Gastrocnemius medialis (tissue), 4 donors: ENCODE data around the gene KLHL18. TPM values are rescaled to one million over a fixed set of nuclear protein-coding genes. Genes with fewer than 3 reads are reported as not detected.
"Not testable (repeated sequence)": the region's sequence is repeated elsewhere in the genome, so short reads cannot be mapped to it uniquely, and the experiment has no call there.

Experiments
- ATAC-seq, 2 donors: fragments of 150-250 bp; one replicate each; pipeline ENCODE4 v1.9.1; 2016
- DNase-seq, 2 donors: peaks; one replicate each; pipeline ENCODE4 v3.0.0-alpha.2; 2019
- H3K27ac ChIP-seq, 4 donors: fragments of 200-600 bp; sonication (generic); 1 replicate in 1 of 4; 2 replicates in 3 of 4; pipeline ENCODE4 v1.5.1; 2016 to 2018; ENCODE audit warnings: mild to moderate bottlenecking in 2 of 4, moderate library complexity in 1 of 4
- H3K27me3 ChIP-seq, 3 donors: fragments of 200-600 bp; sonication (generic) in 2 of 3; 1 replicate in 1 of 3; 2 replicates in 2 of 3; pipeline versions ENCODE4 v1.5.1 to v1.6.0; 2016 to 2019; ENCODE audit warnings: mild to moderate bottlenecking in 1 of 3, moderate library complexity in 1 of 3
- H3K36me3 ChIP-seq, 2 donors: fragments of 200-600 bp; sonication (generic) in 1 of 2; one replicate each; pipeline ENCODE4 v1.5.1; 2017 to 2018
- H3K4me1 ChIP-seq, 2 donors: fragments of 200-600 bp; sonication (generic) in 1 of 2; one replicate each; pipeline ENCODE4 v1.5.1; 2016 to 2017; ENCODE audit warnings: mild to moderate bottlenecking in 2 of 2
- H3K4me3 ChIP-seq, 4 donors: fragments of 200-600 bp; sonication (generic) in 3 of 4; 1 replicate in 1 of 4; 2 replicates in 3 of 4; pipeline ENCODE4 v1.5.1; 2016 to 2019; ENCODE audit warnings: mild to moderate bottlenecking in 2 of 4
- H3K9me3 ChIP-seq, 3 donors: fragments of 200-600 bp; sonication (generic) in 2 of 3; 1 replicate in 1 of 3; 2 replicates in 2 of 3; pipeline ENCODE4 v1.5.1; 2016 to 2019
- CTCF ChIP-seq, 5 experiments: fragments of 450-650 bp in 3 of 5; fragments of 200-600 bp in 2 of 5; sonication (generic) in 2 of 5; IDR thresholded peaks in 4 of 5; conservative IDR thresholded peaks in 1 of 5; 1 replicate in 4 of 5; 2 replicates in 1 of 5; pipeline ENCODE4 v1.5.1; 2016 to 2019; ENCODE audit warnings: antibody characterized with exemption in 5 of 5, mild to moderate bottlenecking in 3 of 5, moderate library complexity in 3 of 5
- POLR2A ChIP-seq, 2 donors: fragments of 450-650 bp; IDR thresholded peaks; one replicate each; pipeline ENCODE4 v1.6.1; 2017; ENCODE audit warnings: antibody characterized with exemption in 2 of 2, mild to moderate bottlenecking in 2 of 2, moderate library complexity in 2 of 2
- in situ Hi-C, 4 donors: fragments of 200-750 bp; cut with MboI; loops; one replicate each; pipeline versions ENCODE4 v1.15.0 to v1.8.0; 2017; ENCODE audit warnings: low sequenced_read_pairs in 4 of 4
- intact Hi-C: fragments of 100-400 bp; cut with DNase I; formaldehyde crosslinking; loops from one replicate; pipeline ENCODE4 v1.15.1; 2023; ENCODE audit warnings: low total_unique reads
- total RNA-seq, 4 donors: library from RNA; depleted of rRNA; stranded (reverse); fragments of >200 nt; gene quantifications; one replicate each; pipeline versions ENCODE4 v1.1.0 to v1.2.3, GENCODE V29; 2016

Gene KLHL18
- total RNA-seq, 4 donors from 2014 or later = 19.0 to 26.3 (median 22.4) TPM

- Histone ChIP-seq H3K4me3 (no peak overlapping the region), H3K27ac (peak overlapping the region in 1 of 4 donors; percentile 10)
- peak; percentile 14 to 27 for DNase-seq
These were observed 32.4 kb downstream of the KLHL18 start for GRCh38 chr3:47315069-47315647.

GRCh38 chr3:47316151-47316550, 33.4 kb downstream of the KLHL18 start:
- ATAC-seq (peak; percentile 82), DNase-seq (peak; percentile 24 to 51)
- in situ Hi-C loops = loop anchor here in 2 of 4 donors (25.0 kb wide), 1 partner anchor 604 kb away; the partner anchor contains the start of genes PRSS50 (in 2 of the 2) and TMIE (in 2 of the 2)
- H3K36me3 ChIP-seq, H3K27me3 ChIP-seq, H3K4me3 ChIP-seq, intact Hi-C loops, H3K9me3 ChIP-seq: not testable (repeated sequence)
- Histone ChIP-seq H3K27ac (peak overlapping the region in 1 of 4 donors; percentile 1), H3K4me1 (peaks cover 13 to 28% of the 10 kb centered on the region in 2 donors)

More at GRCh38 chr3:47315069-47315647, 32.4 kb downstream of the KLHL18 start:
- intact Hi-C loops (no loop called here), in situ Hi-C loops (loop anchor here in 2 of 4 donors (25.0 kb wide), 1 partner anchor 603 kb away; the partner anchor contains the start of genes PRSS50 (in 2 of the 2) and TMIE (in 2 of the 2))
- Histone ChIP-seq H3K4me1 (peaks cover 13 to 28% of the 10 kb centered on the region in 2 donors), H3K36me3 (no peaks in the 10 kb centered on the region), H3K27me3 (no peaks in the 10 kb centered on the region), H3K9me3 (no peaks in the 10 kb centered on the region)
- no peak for ATAC-seq
- TF ChIP-seq POLR2A (IDR thresholded peaks at IDR 0.05) = no peak
- no peak for TF ChIP-seq CTCF (IDR thresholded peaks at IDR 0.05 in 4 of 5, conservative IDR thresholded peaks at IDR 0.05 in 1 of 5)

GRCh38 chr3:47318916-47319315, 36.2 kb downstream of the KLHL18 start:
- Histone ChIP-seq H3K4me1 (peaks cover 13 to 28% of the 10 kb centered on the region in 2 donors), H3K4me3 (no peak overlapping the region), H3K36me3 (peaks cover 0 to 30% of the 10 kb centered on the region in 2 donors), H3K9me3 (no peaks in the 10 kb centered on the region), H3K27me3 (no peaks in the 10 kb centered on the region), H3K27ac (no peak overlapping the region)
- in situ Hi-C loops = loop anchor here in 2 of 4 donors (25.0 kb wide), 1 partner anchor 607 kb away; the partner anchor contains the start of genes PRSS50 (in 2 of the 2) and TMIE (in 2 of the 2)
- intact Hi-C loops = no loop called here
- DNase-seq (no peak), ATAC-seq (no peak)
- TF ChIP-seq POLR2A (IDR thresholded peaks at IDR 0.05) = no peak
- no peak for TF ChIP-seq CTCF (IDR thresholded peaks at IDR 0.05 in 4 of 5, conservative IDR thresholded peaks at IDR 0.05 in 1 of 5)

- Histone ChIP-seq H3K36me3 (peaks cover 0 to 31% of the 10 kb centered on the region in 2 donors), H3K4me1 (peaks cover 5 to 19% of the 10 kb centered on the region in 2 donors), H3K4me3 (no peak overlapping the region), H3K27ac (no peak overlapping the region), H3K9me3 (no peaks in the 10 kb centered on the region), H3K27me3 (no peaks in the 10 kb centered on the region)
- in situ Hi-C loops (loop anchor here (10.0 to 25.0 kb wide), 3 partner anchors 65 to 608 kb away; partner anchors contain the start of genes PRSS50 (in 2 of the 4) and TMIE (in 2 of the 4)), intact Hi-C loops (loop anchor here (5.0 to 10.0 kb wide), 3 partner anchors 155 to 618 kb away; partner anchors contain the start of genes SETD2 and TMIE)
- TF ChIP-seq CTCF (IDR thresholded peaks at IDR 0.05 in 4 of 5, conservative IDR thresholded peaks at IDR 0.05 in 1 of 5) (no peak), POLR2A (IDR thresholded peaks at IDR 0.05) (no peak)
- ATAC-seq = no peak
- no peak for DNase-seq
These were observed 37.2 kb downstream of the KLHL18 start for GRCh38 chr3:47319956-47320355.
